DMS153 treated with DMSO at 0.1 percent for 48 hours (cell line): ENCODE results near the gene KLHL5.
"Not testable (repeated sequence)": the region's sequence is repeated elsewhere in the genome, so short reads cannot be mapped to it uniquely, and the experiment has no call there.

Experiments
- DNase-seq: peaks from one replicate; lab custom pipeline; 2025; ENCODE audit not compliant: unreplicated experiment; lab: John Stamatoyannopoulos, UW

KLHL5 gene

GRCh38 chr4:39102297-39102696 is 40.3 kb downstream of the KLHL5 start:
- no peak for DNase-seq

GRCh38 chr4:39103291-39103690 is 41.3 kb downstream of the KLHL5 start:
- no peak for DNase-seq

- no peak for DNase-seq
Measured at GRCh38 chr4:39104255-39104654, 42.2 kb downstream of the KLHL5 start.

- no peak for DNase-seq
Measured at GRCh38 chr4:39106011-39106410, 44.0 kb downstream of the KLHL5 start.

- no peak for DNase-seq
Measured at GRCh38 chr4:39114436-39114835, 52.4 kb downstream of the KLHL5 start.

- DNase-seq: no peak
Measured at GRCh38 chr4:39118034-39118658, 56.1 kb downstream of the KLHL5 start.

GRCh38 chr4:39120418-39120817 is 58.4 kb downstream of the KLHL5 start:
- no peak for DNase-seq

GRCh38 chr4:39124885-39125599 is 63.0 kb downstream of the KLHL5 start:
- no peak for DNase-seq

GRCh38 chr4:39125600-39125985 is 63.6 kb downstream of the KLHL5 start:
- DNase-seq: no peak

- DNase-seq: no peak
Measured at GRCh38 chr4:39126256-39127095, 64.4 kb downstream of the KLHL5 start.

GRCh38 chr4:39133623-39134022 is 71.6 kb downstream of the KLHL5 start:
- DNase-seq: no peak

GRCh38 chr4:39134683-39135306 is 72.8 kb downstream of the KLHL5 start:
- peak; percentile 76 for DNase-seq

GRCh38 chr4:39138227-39138626 is 76.2 kb downstream of the KLHL5 start:
- DNase-seq: not testable (repeated sequence)

- DNase-seq: no peak
Measured at GRCh38 chr4:39146211-39146610, 84.2 kb downstream of the KLHL5 start.

- no peak for DNase-seq
Measured at GRCh38 chr4:39154009-39154408, 92.0 kb downstream of the KLHL5 start.

- DNase-seq: no peak
Measured at GRCh38 chr4:39157520-39157919, 95.5 kb downstream of the KLHL5 start.

GRCh38 chr4:39166177-39166576 is 104.1 kb downstream of the KLHL5 start:
- no peak for DNase-seq

- DNase-seq: no peak
Measured at GRCh38 chr4:39166669-39167068, 104.6 kb downstream of the KLHL5 start.

GRCh38 chr4:39169426-39169825 is 107.4 kb downstream of the KLHL5 start:
- no peak for DNase-seq

GRCh38 chr4:39170301-39170700 is 108.3 kb downstream of the KLHL5 start:
- DNase-seq: no peak
